PFSK-1 (cell line): ENCODE measurements around the gene FUT7.

Experiments
- FOXP2 ChIP-seq: optimal IDR thresholded peaks from 2 replicates; pipeline ENCODE3; 2011; ENCODE audit warnings: borderline replicate concordance, control low read depth, inconsistent platforms; ENCODE audit not compliant: insufficient read depth; ENCODE audit errors: extremely low read length, extremely low read depth
- POLR2AphosphoS5 ChIP-seq: IDR thresholded peaks from 2 replicates; pipeline ENCODE4 v1.6.1; 2012; ENCODE audit warnings: low read depth, mild to moderate bottlenecking, control low read depth, low read length, moderate library complexity
- SIN3A ChIP-seq: IDR thresholded peaks from 2 replicates; pipeline ENCODE4 v1.6.1; 2012; ENCODE audit warnings: mild to moderate bottlenecking, low read length, moderate library complexity, borderline replicate concordance; ENCODE audit not compliant: insufficient read depth
- TAF1 ChIP-seq: IDR thresholded peaks from 2 replicates; pipeline ENCODE4 v1.6.1; 2012; ENCODE audit warnings: low read length, control low read depth, borderline replicate concordance; ENCODE audit not compliant: insufficient read depth
- TF ChIP-seq, protein P1 (sequence below), 2 experiments: IDR thresholded peaks; 2 replicates each; pipeline versions ENCODE4 v1.6.1 to v1.8.0; 2011 to 2012; ENCODE audit warnings: low read depth in 2 of 2, low read length in 2 of 2, control low read depth in 1 of 2, inconsistent platforms in 1 of 2, mild to moderate bottlenecking in 1 of 2, moderate library complexity in 1 of 2; ENCODE audit not compliant: insufficient read depth in 1 of 2

FUT7 gene

GRCh38 chr9:137028263-137029057 lies 3.4 kb downstream of the FUT7 start:
- TF ChIP-seq TAF1 (no peak), FOXP2 (no peak), POLR2AphosphoS5 (no peak), SIN3A (no peak)
- TF ChIP-seq, protein P1, sequence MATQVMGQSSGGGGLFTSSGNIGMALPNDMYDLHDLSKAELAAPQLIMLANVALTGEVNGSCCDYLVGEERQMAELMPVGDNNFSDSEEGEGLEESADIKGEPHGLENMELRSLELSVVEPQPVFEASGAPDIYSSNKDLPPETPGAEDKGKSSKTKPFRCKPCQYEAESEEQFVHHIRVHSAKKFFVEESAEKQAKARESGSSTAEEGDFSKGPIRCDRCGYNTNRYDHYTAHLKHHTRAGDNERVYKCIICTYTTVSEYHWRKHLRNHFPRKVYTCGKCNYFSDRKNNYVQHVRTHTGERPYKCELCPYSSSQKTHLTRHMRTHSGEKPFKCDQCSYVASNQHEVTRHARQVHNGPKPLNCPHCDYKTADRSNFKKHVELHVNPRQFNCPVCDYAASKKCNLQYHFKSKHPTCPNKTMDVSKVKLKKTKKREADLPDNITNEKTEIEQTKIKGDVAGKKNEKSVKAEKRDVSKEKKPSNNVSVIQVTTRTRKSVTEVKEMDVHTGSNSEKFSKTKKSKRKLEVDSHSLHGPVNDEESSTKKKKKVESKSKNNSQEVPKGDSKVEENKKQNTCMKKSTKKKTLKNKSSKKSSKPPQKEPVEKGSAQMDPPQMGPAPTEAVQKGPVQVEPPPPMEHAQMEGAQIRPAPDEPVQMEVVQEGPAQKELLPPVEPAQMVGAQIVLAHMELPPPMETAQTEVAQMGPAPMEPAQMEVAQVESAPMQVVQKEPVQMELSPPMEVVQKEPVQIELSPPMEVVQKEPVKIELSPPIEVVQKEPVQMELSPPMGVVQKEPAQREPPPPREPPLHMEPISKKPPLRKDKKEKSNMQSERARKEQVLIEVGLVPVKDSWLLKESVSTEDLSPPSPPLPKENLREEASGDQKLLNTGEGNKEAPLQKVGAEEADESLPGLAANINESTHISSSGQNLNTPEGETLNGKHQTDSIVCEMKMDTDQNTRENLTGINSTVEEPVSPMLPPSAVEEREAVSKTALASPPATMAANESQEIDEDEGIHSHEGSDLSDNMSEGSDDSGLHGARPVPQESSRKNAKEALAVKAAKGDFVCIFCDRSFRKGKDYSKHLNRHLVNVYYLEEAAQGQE (IDR thresholded peaks at IDR 0.05; ENCODE audit: insufficient read depth in 1 of 2, low read depth in 2 of 2, low read length in 2 of 2), result no peak

- TF ChIP-seq TAF1 (no peak), SIN3A (no peak), FOXP2 (no peak), POLR2AphosphoS5 (no peak)
Observed at GRCh38 chr9:137027369-137028262, 4.3 kb downstream of the FUT7 start, which contains the start of gene ABCA2. TSS of gene ABCA2 (minus strand) at chr9:137028237. CDS start at chr9:137028140, 97 bp downstream.

DNA sequence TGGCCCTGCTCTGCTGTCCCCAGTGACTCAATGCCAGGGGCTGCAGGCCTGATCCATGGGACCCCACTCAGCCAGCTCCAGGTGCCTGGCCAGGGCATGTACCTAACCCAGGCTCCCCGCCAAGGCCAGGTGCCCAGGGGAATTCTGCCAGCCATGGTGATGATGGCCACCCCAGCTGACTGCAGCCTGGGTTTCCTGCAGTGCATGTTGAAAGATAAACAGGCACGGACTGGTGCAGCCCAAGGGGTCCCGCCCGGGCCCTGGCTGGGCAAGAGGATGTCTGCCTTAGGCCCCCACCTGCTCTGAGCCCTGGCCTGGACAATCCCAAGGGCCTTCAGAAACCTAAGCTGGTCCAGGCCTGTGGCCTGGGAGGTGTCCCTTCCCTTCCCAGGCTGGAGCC lies 5.1 kb downstream of the FUT7 start:
- TF ChIP-seq, protein P1 (IDR thresholded peaks at IDR 0.05; ENCODE audit: insufficient read depth in 1 of 2, low read depth in 2 of 2, low read length in 2 of 2), result no peak
- TF ChIP-seq POLR2AphosphoS5, result no peak
- no peak for TF ChIP-seq SIN3A
- TF ChIP-seq TAF1, result no peak
- TF ChIP-seq FOXP2, result no peak

GRCh38 chr9:137026384-137026783 lies 5.5 kb downstream of the FUT7 start:
- TF ChIP-seq POLR2AphosphoS5, result no peak
- TF ChIP-seq SIN3A, result no peak
- TF ChIP-seq, protein P1 (IDR thresholded peaks at IDR 0.05; ENCODE audit: insufficient read depth in 1 of 2, low read depth in 2 of 2, low read length in 2 of 2), result no peak
- no peak for TF ChIP-seq TAF1
- TF ChIP-seq FOXP2, result no peak

DNA sequence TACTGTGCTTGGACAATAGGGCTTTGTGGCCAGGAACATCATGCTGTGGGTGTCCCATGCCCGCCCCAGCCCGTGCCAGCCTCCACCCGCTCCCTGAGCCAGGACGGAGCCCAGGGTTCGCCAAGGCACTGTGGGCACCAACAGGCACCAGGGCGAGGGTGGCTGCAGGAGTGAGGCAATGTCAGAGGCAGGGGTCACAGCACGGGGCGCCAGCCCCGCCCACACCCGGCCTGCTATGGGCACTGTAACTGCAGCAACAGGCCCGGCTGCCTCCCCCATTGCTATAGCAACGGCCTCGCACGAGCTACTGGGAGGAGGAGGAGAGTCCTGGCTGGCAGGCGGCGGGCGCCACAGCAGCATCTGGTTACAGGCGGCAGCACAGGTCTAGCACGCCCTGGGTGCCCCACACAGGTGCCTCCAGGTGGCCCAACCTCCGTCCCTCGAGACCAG lies 6.3 kb downstream of the FUT7 start:
- no peak for TF ChIP-seq FOXP2
- no peak for TF ChIP-seq POLR2AphosphoS5
- TF ChIP-seq SIN3A, result no peak
- TF ChIP-seq, protein P1 (IDR thresholded peaks at IDR 0.05; ENCODE audit: insufficient read depth in 1 of 2, low read depth in 2 of 2, low read length in 2 of 2), result no peak
- TF ChIP-seq TAF1, result no peak
